GM12892 (cell line): Measurements from ENCODE around the gene GABRA1.

Source experiments
- DNase-seq: peaks from one replicate; pipeline ENCODE4 v3.0.0; 2011; ENCODE audit not compliant: insufficient read length
- FAIRE-seq: peaks from 2 replicates; lab custom pipeline; 2011; peaks lifted over from hg19 to GRCh38; lab: Jason Lieb, UNC
- POLR2A ChIP-seq: IDR thresholded peaks from 2 replicates; pipeline ENCODE4 v1.6.1; 2011; ENCODE audit warnings: low read depth, low read length, control low read depth
- POLR2AphosphoS5 ChIP-seq: IDR thresholded peaks from 2 replicates; pipeline ENCODE4 v1.6.1; 2011; ENCODE audit warnings: low read depth, low read length, control low read depth
- TAF1 ChIP-seq: IDR thresholded peaks from 2 replicates; pipeline ENCODE4 v1.6.1; 2011; ENCODE audit warnings: low read depth, mild to moderate bottlenecking, control low read depth, low read length, borderline replicate concordance

The GABRA1 gene

DNA sequence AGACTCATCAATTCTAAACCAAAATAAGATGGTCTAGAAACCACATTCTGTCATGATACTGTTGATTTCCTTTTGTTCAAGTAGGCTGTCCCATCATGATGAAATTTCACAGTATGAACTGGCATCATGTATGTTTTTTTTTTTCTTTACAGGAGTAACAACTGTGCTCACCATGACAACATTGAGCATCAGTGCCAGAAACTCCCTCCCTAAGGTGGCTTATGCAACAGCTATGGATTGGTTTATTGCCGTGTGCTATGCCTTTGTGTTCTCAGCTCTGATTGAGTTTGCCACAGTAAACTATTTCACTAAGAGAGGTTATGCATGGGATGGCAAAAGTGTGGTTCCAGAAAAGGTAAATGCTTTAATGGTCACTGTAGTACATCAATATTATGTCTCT is 47.6 kb downstream of the GABRA1 start:
- TF ChIP-seq TAF1: no peak
- TF ChIP-seq POLR2AphosphoS5: no peak
- no peak for TF ChIP-seq POLR2A
- DNase-seq (no peak), FAIRE-seq (no peak)

DNA sequence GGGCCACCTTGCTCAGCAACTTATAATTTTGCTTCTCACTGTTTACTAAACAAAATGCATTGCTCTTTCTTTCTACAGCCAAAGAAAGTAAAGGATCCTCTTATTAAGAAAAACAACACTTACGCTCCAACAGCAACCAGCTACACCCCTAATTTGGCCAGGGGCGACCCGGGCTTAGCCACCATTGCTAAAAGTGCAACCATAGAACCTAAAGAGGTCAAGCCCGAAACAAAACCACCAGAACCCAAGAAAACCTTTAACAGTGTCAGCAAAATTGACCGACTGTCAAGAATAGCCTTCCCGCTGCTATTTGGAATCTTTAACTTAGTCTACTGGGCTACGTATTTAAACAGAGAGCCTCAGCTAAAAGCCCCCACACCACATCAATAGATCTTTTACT is 49.1 kb downstream of the GABRA1 start:
- no peak for FAIRE-seq
- TF ChIP-seq TAF1 (no peak), POLR2AphosphoS5 (no peak), POLR2A (no peak)
- no peak for DNase-seq

GRCh38 chr5:161899590-161899989 is 51.7 kb downstream of the GABRA1 start:
- TF ChIP-seq POLR2A: no peak
- TF ChIP-seq POLR2AphosphoS5: no peak
- no peak for TF ChIP-seq TAF1
- FAIRE-seq (no peak), DNase-seq (no peak)

GRCh38 chr5:161900981-161901380 is 53.1 kb downstream of the GABRA1 start:
- no peak for DNase-seq
- TF ChIP-seq POLR2AphosphoS5 (no peak), POLR2A (no peak), TAF1 (no peak)
- FAIRE-seq: no peak

DNA sequence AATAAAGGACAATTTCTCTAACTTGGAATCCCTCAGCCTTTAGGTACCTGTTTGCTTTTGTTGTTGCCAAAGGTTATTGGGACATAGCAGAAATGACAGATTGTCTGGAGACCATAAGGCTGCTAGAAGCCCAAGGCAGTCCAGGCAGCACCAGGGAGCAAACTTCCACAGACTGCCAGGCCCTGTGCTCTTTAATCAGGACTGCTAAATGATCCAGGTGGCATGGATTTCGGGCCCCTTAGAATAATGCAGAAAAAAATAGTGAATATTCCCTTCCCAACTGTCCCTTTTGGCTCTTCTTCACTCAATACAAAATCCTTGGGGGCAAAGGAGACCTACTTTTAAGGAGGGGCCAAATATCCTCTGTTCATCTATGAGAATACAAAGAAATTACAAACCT is 73.9 kb downstream of the GABRA1 start:
- no peak for FAIRE-seq
- TF ChIP-seq POLR2A: no peak
- no peak for TF ChIP-seq POLR2AphosphoS5
- TF ChIP-seq TAF1: no peak
- DNase-seq: no peak

GRCh38 chr5:161924270-161924669 is 76.3 kb downstream of the GABRA1 start:
- no peak for DNase-seq
- FAIRE-seq: no peak
- no peak for TF ChIP-seq POLR2A
- TF ChIP-seq POLR2AphosphoS5: no peak
- TF ChIP-seq TAF1: no peak

DNA sequence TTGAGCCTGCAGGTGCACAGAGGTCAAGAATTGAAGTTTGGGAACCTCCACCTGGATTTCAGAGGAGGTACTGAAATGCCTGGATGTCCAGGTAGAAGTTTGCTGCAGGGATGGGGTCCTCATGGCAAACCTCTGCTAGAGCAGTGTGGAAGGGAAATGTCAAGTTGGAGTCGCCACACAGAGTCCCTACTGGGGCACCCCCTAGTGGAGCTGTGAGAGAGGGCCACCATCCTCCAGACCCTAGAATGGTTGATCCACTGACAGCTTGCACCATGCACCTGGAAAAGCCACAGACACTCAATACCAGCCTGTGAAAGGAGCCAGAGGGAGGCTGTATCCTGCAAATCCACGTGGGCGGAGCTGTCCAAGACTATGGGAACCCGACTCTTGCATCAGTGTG is 78.0 kb downstream of the GABRA1 start:
- TF ChIP-seq POLR2AphosphoS5 (no peak), TAF1 (no peak), POLR2A (no peak)
- FAIRE-seq: no peak

GRCh38 chr5:161934486-161934885 is 86.6 kb downstream of the GABRA1 start:
- DNase-seq: no peak
- no peak for FAIRE-seq
- TF ChIP-seq POLR2A (no peak), TAF1 (no peak), POLR2AphosphoS5 (no peak)

More for the DNA sequence above, 78.0 kb downstream of the GABRA1 start:
- DNase-seq: no peak

DNA sequence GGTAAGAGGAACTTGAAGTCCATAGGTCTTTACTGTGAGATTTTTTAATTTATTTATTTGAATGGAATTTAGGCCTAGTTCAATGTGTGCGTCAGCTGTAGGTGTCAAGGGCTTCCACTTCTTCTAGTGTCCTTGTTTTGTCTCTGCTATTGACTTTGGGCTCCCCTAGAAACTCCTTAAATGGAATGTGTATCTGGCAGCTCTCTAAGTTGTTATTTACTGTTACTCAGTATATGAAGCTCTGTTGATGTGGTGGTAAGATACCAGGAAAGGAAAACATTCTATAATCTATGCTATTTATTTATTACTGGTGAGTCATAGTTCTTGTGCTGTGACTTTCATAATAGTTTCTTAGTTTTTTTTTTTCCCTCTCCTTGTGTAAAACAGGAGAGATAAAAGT is 97.1 kb downstream of the GABRA1 start:
- no peak for TF ChIP-seq POLR2AphosphoS5
- TF ChIP-seq POLR2A: no peak
- no peak for TF ChIP-seq TAF1
- DNase-seq (no peak), FAIRE-seq (no peak)

GRCh38 chr5:161946911-161947310 is 99.0 kb downstream of the GABRA1 start:
- FAIRE-seq (no peak), DNase-seq (no peak)
- TF ChIP-seq TAF1 (no peak), POLR2AphosphoS5 (no peak), POLR2A (no peak)
